Activated CD4-positive, alpha-beta T cell treated with anti-CD3 and anti-CD28 coated beads, Interleukin-2, Interleukin-6, amounts not matched to agents 100 ng/mL and 50 ng/mL, durations not matched to agents 16 hours and 8 hours (primary cell): Measurements from ENCODE around the gene PAGE2.
"Not testable (repeated sequence)": the region's sequence is repeated elsewhere in the genome, so short reads cannot be mapped to it uniquely, and the experiment has no call there.

Experiments
- DNase-seq: peaks from one replicate; pipeline ENCODE4 v3.0.0-alpha.2; 2020

PAGE2 gene

GRCh38 chrX:55088795-55089489, at the start of gene PAGE2:
Gene PAGE2 (plus strand): TSS chrX:55089018. CDS start chrX:55090021, 1,003 bp downstream.
- no peak for DNase-seq

- DNase-seq = no peak
Observed at GRCh38 chrX:55039471-55039870, 49.3 kb upstream of the PAGE2 start.

GRCh38 chrX:55041514-55041913, 47.3 kb upstream of the PAGE2 start:
- DNase-seq = no peak

DNA sequence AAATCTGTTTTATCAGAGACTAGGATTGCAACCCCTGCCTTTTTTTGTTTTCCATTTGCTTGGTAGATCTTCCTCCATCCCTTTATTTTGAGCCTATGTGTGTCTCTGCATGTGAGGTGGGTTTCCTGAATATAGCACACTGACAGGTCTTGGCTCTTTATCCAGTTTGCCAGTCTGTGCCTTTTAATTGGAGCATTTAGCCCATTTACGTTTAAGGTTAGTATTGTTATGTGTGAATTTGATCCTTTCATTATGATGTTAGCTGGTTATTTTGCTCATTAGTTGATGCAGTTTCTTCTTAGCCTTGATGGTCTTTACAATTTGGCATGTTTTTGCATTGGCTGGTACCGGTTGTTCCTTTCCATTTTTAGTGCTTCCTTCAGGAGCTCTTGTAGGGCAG, 38.2 kb upstream of the PAGE2 start:
- DNase-seq = not testable (repeated sequence)

GRCh38 chrX:55056820-55057674, 31.8 kb upstream of the PAGE2 start:
- DNase-seq = peak; percentile 3

DNA sequence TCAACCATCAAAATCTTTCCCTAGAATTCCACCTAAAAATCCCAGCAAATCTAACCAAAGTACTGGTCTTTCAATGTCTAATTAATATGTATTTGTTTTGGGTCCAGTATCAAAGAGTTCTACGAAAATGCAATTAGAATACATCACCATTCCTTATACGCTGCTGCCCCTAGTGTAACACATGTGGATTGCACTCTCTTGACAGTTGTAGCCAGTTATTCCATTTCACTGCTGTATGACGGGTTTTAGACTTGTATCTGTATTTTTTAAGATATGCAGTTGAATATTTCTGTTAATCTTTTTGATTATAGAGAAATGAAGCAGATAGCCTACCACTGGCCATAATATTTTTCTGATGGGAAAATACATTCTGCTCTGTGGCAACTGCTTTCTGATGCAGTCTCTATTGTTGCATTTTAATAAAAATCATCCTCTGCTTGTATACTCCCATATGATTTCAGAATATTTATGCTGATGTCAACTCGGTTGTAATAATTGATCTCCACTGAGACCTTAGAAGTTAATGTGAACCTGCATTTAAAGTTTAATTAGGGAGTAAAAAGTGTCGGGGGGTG, 31.1 kb upstream of the PAGE2 start:
- DNase-seq = peak; percentile 53

DNA sequence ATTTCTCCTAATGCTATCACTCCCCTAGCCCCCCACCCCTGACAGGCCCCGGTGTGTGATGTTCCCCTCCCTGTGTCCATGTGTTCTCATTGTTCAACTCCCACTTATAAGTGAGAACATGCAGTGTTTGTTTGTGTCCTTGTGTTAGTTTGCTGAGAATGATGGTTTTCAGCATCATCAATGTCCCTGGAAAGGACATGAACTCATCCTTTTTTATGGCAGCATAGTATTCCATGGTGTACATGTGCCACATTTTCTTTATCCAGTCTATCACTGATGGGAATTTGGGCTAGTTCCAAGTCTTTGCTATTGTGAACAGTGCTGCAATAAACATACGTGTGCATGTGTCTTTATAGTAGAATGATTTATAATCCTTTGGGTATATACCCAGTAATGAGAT, 21.6 kb upstream of the PAGE2 start:
- not testable (repeated sequence) for DNase-seq

DNA sequence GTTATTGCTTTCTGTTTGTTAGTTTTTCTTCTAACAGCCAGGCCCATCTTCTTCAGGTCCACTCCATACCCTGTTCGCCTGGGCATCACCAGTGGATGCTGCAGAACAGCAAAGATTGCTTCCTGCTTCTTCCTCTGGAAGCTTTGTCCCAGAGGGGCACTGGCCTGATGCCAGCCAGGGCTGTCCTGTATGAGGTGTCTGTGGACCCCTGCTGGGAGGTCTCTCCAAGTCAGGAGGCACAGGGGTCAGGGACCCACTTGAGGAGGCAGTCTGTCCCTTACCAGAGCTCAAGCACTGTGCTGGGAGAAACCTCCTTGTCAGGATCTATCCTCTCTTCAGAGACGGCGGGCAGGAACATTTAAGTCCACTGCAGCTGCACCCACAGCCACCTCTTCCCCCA, 16.5 kb upstream of the PAGE2 start:
- DNase-seq = no peak

DNA sequence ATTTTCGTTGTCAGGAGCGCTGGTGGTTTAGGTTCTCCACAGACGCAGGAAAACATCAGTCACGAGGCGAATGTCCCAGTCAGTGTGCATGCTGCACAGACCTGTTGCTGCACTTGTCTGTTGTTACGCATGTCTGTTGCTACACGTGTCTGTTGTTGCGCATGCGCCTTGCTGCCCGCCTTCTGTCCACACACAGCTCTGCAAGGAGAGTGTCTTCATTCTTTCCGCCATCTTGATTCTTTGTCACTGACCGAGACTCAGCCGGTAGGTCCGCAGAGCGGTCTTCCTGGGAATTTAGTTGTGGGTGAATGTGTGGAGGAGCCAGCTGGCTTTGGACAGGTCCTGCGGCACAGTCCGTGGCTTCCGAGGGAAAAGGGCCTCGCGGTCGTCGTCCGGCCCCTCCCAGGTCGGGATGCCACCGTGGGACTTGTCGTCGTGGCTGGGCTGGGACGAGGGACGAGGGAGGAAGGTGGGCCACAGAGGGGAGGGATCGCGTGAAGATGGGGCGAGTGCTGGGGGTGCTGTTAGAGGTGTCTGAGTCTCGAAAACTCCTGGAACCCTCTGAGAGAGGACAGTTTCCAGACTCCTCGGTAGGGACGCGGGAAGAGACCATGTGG, 13.9 kb upstream of the PAGE2 start, which contains the start of gene PAGE2B:
Gene PAGE2B, plus strand, starts transcription at position 180 of the 617 bp plus-strand sequence. CDS start 1,012 bp downstream, outside the sequence.
- no peak for DNase-seq

GRCh38 chrX:55098691-55099090, 9.9 kb downstream of the PAGE2 start:
- no peak for DNase-seq

DNA sequence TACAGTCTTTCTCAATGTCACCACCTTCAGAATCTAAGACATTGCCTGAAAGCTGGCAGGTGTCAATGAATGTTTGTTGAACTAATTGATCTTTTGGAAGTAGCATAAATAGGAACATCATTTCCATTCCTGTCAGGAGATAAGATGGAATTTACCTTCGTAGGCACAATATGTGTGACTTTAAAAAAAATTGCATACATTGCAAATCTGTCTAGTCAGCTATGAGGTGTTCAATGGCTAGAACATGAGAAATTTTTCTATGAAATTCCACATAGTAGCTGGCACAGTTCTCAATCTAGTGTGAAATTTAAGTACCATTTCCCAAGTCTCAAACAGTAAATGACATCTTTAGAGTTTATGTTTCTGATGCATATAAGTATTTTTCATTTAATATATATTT, 10.3 kb downstream of the PAGE2 start:
- no peak for DNase-seq

GRCh38 chrX:55102754-55103153, 13.9 kb downstream of the PAGE2 start:
- DNase-seq = no peak

DNA sequence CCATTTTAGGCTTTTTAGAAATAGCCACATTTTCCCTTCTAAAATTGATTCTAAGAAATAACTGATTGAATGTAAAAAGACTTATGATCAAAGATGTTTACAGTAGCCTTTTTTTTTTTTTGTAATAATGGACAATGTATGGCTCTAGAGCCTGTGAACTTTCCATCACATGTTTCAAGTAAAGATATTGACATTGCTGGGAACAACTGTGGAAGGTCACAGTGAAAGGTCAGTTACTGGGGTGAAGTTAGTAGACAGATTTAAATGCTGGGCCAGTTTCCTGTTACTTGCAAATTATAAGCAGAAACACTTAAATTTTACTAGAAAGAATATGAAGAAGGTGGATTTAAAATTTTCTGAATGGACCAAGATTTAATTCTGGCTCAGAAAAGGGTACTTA, 18.4 kb downstream of the PAGE2 start:
- no peak for DNase-seq

DNA sequence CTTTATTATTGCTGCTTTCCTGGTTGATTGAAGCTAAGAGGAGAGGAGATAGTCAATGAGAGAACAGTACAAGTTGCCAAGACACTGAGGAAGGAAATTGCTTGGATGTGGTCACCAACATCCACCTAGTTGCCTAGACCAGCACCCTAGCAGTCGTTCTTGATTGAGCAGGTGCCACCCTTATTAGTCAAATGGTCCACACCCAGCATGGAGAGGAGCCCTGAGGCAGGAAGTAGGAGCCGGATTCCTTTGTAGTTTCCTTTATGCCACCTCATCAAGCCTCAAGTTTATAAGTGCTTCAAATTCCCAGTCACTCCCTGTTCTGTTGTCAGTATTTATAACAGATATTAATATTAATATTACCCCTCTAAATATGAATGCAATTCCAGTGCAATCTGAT, 19.1 kb downstream of the PAGE2 start:
- DNase-seq = no peak

GRCh38 chrX:55109306-55109705, 20.5 kb downstream of the PAGE2 start:
- no peak for DNase-seq

DNA sequence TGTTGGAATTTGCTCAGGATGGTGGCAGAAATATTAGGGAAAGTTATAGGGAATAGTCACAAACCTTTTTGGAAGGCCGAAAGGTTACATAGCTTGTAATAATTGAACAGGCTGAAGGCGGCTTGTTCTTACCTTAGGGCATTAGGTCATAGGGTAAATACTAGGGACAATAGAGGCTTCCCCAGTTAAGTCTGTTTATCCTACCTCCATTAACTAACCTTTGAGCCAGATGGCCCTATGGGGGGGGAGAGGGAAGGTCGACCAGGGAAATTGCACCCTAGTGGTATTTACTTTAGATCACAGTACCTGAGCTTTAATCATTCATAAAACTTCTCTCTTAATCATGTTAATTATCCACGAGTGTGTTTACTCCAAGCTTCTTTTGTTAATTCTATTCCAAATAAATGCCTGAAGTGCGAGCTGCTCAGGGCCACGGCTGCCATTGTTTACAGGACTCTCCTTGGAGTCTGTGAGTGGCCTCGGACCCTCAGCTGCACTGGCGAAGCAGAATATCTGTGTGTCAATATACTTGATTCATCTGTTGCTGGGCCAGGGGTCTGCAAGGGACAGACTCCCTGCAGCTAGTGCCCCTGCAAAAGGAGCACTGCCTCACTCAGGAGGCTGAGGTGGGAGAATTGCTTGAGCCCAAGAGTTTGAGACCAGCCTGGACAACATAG, 22.9 kb downstream of the PAGE2 start:
- DNase-seq = no peak

DNA sequence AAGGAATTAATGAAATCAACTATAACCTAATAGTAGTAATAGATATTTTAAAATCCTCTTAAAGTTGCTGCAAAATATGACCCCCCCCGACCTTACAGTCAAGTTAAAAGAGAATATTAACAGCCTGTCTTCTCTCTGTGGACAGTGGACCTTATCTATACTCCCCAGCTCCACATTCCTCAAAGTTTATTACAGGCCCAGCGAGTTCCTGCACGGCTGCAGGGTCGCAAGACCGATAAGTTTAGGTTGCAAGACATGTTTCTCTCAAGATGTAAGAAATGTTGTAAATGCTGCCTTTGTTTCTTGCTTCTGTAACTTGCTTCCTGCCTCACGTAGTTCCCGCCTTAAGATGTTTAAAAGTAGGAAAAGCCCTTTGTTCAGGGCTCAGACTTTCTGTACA, 27.8 kb downstream of the PAGE2 start:
- DNase-seq = not testable (repeated sequence)

DNA sequence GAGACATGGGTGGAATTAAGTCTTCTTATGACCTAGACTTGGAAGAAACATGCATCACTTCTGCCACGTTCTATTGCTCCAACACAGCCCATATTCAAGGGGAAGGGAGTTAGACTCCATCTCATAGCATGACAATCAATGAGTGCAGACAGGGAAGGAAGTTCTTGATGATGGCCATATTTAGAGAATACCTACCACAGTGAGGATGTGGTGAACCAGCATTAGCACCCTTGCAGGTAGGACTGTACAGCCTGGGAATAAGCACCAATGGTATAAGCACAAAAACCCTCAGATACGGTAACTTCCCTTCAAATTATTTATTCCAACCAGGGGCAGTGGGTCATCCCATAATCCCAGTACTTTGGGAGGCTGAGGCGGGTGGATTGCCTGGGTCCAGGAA, 29.8 kb downstream of the PAGE2 start:
- no peak for DNase-seq

GRCh38 chrX:55119271-55119670, 30.5 kb downstream of the PAGE2 start:
- DNase-seq = no peak

DNA sequence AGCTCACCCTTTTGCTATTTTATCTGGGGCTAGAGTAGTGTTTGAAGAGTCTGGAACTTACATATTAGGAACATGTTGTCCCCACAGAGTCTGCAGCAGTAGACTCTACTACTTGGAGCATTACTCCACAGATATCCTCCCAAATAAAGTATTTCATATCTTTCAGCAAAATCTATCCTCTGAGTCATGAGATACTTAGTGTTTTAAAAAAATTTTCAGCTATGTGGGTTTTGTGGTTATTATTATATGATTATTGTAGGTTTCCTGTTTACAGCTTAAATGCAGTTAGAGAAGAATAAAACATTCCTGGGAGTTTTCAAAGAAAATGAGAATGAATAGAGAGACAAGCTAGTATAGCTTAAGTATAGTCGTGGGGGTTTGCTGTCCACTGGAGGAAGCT, 30.9 kb downstream of the PAGE2 start:
- no peak for DNase-seq

DNA sequence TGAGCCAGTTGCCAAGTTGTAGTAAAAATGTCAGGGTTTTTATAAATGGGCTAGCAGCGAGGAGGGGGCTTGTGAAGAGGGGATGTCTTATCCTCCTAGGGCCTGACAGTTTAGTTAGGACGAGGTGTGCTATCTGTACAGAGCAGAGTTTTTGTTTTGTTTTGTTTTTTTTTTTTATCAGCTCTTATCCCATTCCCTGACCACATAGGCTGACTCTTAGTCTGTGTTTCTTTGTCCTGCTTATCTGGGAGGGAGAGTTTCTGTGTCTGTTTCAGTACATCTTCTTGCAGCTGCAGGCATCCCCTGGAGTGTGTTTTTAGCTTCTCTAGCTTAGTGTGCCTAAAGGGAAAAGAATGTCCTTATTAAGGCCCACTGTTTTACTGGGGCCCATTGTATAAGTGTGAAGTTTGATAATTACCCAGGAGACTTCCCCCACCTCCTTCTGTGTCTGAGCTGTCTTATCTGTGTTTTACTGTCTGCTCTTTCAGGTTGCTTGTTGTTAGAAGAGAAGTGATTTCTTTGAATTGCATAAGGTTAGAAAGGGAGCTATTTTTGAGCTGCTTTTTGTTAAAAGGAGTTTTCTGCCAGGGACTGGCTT, 32.0 kb downstream of the PAGE2 start:
- no peak for DNase-seq

DNA sequence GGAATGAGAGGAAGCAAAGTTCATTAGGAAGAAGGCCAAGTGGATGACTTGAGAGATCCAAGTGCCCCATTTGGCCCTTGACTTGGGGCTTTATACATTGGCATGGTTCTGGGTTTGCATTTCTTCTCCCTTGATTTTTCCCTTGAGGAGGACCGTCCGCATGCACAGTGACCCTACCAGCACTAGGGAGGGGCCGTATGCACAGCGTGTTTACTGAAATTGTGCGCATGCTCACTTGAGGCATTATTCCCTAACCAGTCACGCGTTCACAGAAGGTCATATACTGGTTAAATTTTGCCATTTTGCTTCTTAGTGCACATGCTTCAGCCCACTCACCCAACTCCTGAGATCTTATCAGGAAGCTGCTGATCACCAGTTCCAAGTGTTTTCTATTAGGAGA, 35.1 kb downstream of the PAGE2 start:
- DNase-seq = no peak
